CD4-positive, alpha-beta T cell treated with Interleukin-2 at 100 ng/mL for 4 hours (primary cell): ENCODE results near the gene ANKRD9.
A peak's percentile ranks its signal among the peaks of the same experiment; 100 is the strongest.
"Not testable (repeated sequence)": the region's sequence is repeated elsewhere in the genome, so short reads cannot be mapped to it uniquely, and the experiment has no call there.

Source experiments
- DNase-seq: peaks from one replicate; pipeline ENCODE4 v3.0.0-alpha.2; 2020; ENCODE audit warnings: low spot score

ANKRD9 gene

GRCh38 chr14:102538602-102539543 lies 29.3 kb upstream of the ANKRD9 start:
- DNase-seq, result no peak

DNA sequence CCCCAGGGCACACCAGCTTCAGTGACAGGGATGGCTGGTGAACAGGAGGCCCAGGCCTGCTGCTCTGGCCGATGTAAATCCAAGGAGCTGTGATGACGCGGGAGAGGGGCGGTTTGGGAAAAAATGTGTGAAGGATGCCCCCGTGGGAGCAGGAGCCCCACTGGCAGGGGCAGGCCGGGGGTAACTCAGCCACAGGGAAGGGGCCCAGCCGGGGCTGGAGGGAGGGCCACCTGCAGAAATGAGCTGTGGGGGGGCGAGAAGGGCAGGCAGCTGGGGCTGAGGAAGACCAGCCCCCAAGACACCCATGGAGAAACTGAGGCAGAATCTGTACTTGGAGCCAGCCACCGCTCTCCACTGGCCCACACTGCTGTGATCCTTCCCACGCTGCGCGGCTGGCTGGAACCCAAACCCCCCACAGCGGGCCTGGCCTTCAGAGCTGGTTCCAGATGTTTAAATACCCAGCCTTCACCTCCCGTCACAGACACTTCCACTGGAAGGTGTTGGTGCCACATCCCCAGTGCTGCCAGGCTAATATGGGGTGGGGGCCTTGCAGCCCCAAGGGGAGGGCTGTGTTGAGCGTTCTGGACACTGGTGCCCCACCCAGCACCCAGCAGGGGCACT lies 28.5 kb upstream of the ANKRD9 start:
- DNase-seq, result no peak

GRCh38 chr14:102532204-102532658 lies 22.7 kb upstream of the ANKRD9 start:
- no peak for DNase-seq

DNA sequence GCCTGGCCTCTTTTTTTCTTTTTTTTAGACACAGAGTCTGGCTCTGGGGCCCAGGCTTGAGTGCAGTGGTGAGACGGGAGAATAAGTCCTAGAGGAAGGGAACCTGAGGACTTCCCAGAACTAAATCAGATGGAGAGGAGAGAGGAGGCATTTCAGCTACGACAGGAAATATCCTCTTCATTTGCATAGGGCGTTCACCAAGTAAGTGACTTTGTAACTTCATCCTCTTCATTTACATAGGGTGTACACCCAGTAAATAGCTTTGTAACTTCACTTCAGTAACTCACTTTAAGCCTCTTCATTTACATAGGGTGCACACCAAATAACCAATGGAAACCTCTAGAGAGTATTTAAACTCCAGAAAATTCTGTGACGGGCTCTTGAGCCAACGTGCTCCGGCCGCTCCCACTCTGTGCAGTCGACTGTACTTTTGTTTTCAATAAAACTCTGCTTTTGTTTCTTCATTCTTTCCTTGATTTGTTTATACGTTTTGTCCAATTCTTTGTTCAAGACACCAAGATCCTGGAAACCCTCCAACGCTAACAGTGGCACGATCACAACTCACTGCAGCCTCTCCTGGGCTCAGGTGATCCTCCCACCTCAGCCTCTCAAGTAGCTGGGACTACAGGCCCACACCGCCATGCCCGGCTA lies 21.4 kb upstream of the ANKRD9 start:
- DNase-seq, result no peak

DNA sequence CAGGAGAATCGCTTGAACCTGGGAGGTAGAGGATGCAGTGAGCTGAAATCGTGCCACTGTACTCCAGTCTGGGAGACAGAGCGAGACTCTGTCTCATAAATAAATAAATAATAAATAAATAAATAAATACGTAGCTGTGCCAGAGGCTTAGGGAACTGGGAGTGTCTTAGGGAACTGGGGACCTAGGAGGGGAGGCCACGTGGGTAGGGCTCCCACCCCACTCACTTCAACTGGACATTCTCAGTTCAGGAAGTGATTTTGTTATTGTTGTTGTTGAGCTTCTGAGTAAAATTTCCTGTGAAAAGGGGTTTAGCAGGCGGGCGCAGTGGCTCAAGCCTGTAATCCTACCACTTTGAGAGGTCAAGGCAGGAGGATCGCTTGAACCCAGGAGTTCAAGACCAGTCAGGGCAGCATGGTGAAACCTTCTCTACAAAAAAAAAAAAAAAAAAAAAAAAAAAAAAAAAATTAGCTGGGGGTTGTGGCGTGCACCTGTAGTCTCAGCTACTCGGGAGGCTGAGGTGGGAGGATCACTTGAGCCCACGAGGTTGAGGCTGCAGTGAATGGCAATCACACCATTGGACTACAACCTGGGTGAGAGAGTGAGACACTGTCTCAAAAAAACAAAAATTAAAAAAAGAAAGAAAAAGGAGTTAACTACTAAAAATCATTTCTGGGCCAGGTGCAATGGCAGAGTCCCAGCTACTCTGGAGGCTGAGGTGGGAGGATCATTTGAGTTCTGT lies 19.0 kb upstream of the ANKRD9 start:
- no peak for DNase-seq

DNA sequence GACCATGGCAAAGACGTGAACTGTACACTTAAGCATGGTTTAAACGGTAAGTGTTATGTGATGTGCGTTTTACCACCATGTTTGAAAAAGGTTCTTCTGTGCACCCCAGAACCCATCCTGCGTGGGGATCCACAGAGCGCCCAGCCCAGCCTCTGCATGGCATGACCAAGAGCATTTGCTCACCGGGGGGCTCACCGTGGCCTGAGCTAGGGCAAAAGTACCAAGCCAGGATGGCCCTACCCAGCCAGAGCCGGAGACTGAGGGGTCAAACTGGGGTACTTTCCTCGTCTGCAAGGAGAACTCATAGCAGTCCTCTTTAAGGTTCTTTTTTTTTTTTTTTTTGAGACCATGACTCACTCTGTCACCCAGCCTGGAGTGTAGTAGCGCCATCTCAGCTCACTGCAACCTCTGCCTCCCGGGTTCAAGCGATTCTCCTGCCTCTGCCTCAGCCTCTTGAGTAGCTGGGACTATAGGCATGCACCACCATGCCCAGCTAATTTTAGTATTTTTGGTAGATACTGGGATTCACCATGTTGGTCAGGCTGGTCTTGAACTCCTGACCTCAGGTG lies 16.4 kb upstream of the ANKRD9 start:
- no peak for DNase-seq

DNA sequence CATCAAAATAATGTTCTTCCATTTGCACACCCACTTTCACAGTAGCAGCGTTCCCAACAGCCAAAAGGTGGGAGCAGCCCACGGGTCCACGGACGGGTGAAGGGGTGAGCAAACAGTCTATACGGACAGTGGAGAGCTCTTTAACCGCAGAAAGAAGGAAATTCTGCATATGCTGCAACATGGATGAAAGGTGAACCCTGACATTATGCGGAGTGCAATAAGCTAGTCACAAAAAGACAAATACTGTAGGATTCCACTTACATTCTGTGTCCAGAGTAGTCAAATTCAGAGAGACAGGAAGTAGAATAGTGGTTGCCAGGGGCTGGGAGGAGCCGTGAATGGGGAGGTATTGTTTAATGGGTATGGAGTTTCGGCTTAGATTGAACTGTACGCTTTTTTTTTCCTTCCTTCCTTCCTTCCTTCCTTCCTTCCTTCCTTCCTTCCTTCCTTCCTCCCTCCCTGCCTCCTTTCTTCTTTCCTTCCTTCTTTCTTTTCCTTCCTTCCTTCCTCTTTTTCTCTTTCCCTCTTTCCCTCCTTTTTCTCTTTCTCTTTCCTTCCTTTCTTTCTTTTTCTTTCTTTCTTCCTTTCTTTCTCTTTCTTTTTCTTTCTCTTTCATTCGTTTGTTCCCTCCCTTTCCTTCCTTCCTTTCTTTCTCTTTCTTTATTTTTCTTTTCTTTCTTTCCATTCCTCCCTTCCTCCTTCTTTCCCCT lies 15.8 kb upstream of the ANKRD9 start:
- peak; percentile 42 for DNase-seq

GRCh38 chr14:102524451-102525218 lies 15.1 kb upstream of the ANKRD9 start:
- peak; percentile 94 for DNase-seq

DNA sequence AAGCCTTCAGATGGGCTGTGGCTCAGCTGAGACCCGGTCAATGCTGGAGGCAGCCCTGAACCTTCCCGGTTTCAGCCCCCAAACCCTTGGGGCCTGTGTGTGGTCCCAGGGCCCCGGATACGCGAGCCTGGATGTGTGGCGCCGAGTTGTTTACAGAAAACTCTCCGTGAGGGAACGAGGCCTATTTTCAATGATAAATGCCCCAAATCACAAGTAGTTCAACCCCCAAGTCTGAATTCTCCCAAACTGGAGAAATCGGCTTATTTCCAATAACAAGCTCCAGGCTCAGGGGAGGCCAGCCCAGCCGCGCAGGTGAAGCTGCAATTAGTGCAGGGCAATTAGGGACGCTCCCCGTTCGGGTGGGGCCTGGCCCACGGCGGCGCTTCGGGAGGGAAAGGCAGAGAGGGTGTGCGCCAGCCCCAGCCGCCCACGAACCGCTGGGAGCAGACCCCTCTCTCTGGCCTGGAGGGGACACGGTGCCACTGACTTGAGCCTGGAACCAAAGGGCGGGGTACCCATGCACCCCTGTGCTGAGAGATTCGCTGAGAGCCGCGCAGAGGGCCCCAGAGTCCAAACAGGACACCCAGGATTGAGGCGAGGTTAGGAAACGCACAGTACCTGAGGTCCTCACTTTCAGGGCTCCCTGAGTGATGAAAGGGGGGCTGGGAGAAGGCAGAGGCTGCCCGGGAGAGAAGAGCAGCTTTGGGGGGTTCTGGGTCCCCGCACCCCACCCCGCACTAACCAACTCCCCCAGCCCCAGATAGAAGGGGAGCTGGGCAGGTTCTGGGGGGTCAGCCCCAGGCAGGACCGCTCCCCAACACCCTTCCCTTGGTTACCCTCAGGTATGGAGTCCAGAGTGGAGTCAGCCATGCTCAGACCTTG lies 14.2 kb upstream of the ANKRD9 start:
- DNase-seq, result no peak

DNA sequence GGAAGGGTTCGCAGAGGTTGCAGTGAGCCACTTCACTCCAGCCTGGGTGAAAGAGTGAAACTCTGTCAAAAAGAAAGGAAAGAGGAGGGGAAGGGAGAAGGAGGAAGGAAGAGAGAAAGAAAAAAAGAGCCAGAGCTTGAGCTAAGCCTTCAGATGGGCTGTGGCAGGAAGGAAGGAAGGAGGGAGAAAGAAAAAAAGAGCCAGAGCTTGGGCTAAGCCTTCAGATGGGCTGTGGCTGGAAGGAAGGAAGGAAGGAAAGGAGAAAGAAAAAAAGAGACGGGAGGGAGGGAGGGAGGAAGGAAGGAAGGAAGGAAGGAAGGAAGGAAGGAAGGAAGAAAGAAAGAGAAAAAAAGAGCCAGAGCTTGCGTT lies 13.6 kb upstream of the ANKRD9 start:
- DNase-seq, result no peak

- DNase-seq, result not testable (repeated sequence)
Measured at GRCh38 chr14:102519709-102520108, 10.1 kb upstream of the ANKRD9 start.

- DNase-seq, result no peak
Measured at GRCh38 chr14:102518063-102518648, 8.6 kb upstream of the ANKRD9 start.

GRCh38 chr14:102517392-102518062 lies 8.0 kb upstream of the ANKRD9 start:
- DNase-seq, result no peak

GRCh38 chr14:102516531-102517391 lies 7.2 kb upstream of the ANKRD9 start:
- DNase-seq, result peak; percentile 51

DNA sequence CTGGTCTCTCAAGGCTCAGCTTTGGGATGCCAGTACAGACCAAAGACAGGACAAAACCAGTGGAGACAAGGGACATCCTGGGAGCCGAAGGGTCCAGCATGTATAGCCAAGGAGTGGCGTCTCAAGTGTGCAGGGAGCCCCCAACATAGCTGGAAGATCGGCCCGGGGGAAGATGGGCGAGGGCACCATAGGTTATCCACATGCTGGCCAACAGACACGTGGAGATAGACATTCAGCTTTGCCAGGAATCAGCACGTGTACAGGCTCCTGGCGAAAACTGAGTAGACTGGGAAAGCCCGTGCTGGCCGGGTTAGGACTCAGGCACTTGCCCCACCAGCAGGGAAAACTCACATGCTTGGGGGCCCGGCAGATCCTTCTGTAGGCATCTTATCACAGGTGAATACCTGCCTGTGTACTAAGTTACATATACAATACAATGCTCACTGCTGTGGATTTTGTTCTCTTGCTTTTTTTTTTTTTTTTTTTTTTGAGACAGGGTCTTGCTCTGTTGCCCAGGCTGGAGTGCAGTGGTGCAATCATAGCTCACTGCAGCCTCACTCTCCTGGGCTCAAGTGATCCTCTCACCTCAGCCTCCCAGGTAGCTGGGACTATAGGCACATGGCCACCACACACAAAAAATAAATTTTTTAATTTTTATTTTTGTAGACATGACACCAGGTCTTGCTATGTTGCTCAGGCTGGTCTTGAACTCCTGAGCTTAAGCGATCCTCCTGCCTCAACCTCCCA lies 5.6 kb upstream of the ANKRD9 start:
- DNase-seq, result no peak

GRCh38 chr14:102513899-102514772 lies 4.6 kb upstream of the ANKRD9 start:
- no peak for DNase-seq
